GM19351 (cell line): ENCODE measurements around the gene ELOB.

Experiments used
- ATAC-seq: cut with Tn5 transposase; IDR thresholded peaks from one replicate; pipeline ENCODE4 v1.9.1; 2021; ENCODE audit warnings: mild to moderate bottlenecking, moderate library complexity; ENCODE audit not compliant: unreplicated experiment

Gene ELOB

DNA sequence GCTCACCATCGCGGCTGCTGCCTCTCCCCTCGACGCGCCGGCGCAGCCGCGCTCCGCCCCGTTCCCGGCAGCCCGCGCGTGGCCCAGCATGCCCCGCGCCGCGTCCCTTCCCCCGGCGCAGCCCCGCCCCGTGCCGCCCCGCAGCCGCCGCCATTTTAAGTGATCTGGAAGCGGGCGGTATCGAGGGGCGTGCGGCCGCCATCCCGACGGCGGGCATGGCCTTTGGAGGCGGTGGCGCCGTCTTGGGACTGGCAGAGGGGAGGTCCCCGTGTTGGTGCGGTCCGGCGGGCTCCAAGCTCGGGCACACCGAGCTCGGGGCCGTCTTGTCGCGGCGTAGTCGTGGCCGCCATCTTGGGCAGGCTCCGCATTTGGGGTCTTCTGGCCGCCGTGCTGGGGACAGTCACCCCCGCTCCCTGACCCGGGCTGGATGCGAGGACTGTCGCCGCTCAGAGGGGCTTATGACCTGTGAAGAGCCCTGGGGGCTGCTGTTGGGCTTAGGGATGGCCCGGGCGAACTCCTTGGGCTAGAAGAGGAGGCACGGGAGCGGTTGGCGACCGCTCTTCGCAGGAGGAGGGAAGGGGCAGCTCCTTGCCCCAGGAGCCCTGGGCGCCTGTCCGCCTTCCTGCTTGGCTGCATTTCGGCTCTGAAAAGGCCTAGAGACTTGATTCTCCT, at the start of gene ELOB:
TSS of gene ELOB (minus strand) at position 50 of the 672 bp plus-strand sequence. CDS start at position 9, 41 bp downstream.
- ATAC-seq = peak; percentile 75

GRCh38 chr16:2825906-2826305, 48.8 kb upstream of the ELOB start:
- no peak for ATAC-seq

DNA sequence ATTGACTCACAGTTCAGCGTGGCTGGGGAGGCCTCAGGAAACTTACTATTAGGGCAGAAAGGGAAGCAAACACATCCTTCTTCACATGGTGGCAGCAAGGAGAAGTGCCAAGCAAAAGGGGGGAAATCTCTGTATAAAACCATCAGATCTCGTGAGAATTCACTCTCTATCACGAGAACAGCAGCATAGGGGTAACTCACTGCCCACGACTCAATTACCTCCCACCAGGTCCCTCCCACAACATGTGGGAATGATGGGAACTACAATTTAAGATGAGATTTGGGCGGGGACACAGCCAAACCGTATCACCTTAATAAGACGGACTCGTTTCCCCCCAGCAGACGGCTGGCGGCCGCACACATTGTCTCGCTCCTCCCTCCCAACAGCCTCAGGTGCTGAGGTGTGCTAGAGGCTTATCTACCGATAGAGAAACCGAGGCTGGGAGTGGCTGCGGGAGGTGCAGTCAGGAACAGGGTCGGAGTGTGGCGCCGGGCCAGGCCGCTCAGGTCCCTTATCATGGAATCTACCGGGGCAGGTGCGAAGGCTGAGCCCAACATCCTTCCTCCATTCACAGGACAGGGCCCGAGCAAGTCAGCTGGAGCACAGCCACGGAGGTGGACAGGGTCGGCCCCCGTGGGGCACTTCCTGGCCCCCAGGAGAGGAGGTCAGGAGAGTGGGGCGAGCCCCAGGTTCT, 48.1 kb upstream of the ELOB start:
- no peak for ATAC-seq

DNA sequence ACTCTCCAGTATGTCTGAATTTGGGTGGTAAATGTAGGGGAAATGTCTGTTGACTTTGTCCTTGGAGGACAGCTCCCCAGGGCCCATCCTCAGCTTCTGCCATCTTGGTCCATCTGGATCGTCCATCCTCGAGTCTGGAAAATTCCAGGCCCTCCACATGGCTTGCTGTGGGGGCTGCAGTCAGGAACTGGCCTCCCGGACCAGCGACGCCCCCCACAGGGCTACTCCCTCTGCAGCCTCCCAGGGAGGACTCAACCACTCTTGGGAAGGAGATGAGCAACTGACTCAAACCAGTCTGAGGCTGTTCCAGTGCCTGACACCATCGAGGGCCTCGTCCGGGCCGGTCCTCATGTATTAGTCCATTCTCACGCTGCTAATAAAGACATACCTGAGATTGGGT, 47.5 kb upstream of the ELOB start:
- no peak for ATAC-seq

- no peak for ATAC-seq
Observed at GRCh38 chr16:2822496-2822895, 45.4 kb upstream of the ELOB start.

GRCh38 chr16:2822158-2822495, 45.0 kb upstream of the ELOB start:
- no peak for ATAC-seq

GRCh38 chr16:2821487-2822157, 44.5 kb upstream of the ELOB start:
- no peak for ATAC-seq

GRCh38 chr16:2820836-2821486, 43.9 kb upstream of the ELOB start:
- no peak for ATAC-seq

DNA sequence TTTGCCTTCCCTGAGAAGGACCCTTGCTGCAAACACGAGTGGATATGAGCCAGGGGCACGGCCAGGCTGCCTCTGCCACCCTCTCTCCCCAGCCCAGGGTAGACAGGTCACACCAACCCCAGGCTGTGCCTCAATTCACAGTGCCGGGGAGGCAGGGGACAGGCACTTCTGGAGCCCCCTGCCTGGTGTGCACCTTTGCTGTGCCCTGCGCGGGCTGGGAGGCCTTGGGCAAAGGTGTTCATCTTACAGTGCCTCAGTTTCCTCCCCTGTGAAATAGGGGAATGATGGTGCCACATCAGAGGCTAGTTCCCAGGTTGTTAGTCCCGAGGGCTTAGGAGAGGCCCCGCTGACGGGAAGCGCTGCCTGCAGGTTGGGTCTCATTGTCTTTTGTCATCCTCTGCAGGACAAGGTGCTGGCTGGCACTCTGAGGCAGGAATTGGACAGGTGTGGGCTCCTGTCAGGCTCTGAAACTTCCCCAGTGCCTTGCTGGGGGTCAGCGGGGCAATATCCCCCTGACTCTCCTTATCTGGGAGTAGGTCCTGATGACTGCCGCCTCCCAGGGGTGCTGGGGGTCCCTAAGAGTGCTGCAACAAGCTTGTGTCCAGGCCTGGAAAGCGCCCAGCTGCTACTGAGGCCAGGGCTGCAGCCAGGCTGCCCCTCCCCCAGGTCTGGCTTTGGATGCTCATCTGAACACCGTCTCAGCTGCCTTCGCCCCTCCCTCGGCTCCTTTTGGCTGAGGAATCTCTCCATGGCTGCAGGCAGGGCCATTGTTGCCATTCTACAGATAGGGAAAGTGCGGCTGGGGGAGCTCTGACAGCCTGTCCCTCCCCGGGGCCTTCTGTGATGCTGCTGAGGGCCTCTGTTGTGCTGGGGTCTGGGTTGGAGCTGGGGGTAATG, 43.1 kb upstream of the ELOB start:
- no peak for ATAC-seq

DNA sequence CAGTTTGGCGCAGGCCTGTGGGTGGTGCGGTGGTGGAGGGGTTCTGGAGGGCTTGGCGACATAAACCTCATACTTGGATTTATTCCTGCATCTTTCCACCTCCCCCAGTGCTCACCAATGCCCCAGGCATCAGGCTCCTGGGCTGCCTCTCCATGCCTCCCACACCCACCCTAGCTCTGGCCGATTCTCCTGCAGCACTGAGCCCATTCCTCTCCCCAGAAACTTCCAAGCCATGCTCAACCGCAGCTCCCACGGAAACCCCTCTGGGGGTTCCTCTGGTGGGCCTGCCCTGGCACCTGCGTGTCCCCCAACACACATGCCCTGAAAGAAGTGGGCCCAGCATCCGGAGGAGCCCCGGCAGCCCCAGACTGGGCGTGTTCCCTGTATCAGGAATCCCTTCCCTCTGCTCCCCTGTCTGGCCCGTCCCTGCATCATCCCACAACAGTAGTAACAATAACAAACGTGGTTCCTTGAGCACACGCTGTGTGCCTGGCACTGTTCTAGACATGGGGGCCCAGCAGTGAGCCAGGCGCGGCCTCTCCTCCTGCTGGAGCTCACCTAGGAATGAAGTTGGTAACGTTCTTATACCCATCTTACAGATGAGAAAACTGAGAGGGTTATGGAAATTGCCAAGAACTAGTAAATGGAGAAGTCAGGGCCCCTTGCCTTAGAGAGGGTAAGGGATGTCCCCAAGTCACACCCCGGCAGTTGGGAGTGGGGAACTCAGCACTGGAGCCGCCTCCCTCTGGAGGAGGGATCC, 42.3 kb upstream of the ELOB start:
- ATAC-seq = no peak

DNA sequence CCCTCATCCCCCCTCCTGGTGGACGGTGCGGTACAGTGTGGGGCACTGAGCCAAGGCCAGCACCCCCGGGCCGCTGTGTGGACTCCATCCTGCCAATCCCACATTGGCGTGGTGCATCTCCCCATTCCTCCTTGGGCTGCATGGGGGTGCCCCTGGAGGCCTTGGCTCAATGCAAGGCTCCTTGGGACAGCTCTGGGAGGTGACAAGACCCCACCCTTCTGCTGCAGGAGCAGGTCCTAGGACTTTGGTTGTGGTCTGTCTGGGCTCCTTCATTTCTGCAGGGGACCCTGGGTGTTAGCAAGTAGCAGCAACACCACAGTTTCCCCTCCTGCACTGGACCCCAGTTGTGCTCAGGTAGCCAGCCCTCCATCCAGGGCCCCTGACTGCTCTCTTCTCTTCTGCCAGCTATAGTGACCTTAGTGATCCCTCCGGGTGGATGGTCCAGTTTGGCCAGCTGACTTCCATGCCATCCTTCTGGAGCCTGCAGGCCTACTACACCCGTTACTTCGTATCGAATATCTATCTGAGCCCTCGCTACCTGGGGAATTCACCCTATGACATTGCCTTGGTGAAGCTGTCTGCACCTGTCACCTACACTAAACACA, 41.3 kb upstream of the ELOB start:
- no peak for ATAC-seq

DNA sequence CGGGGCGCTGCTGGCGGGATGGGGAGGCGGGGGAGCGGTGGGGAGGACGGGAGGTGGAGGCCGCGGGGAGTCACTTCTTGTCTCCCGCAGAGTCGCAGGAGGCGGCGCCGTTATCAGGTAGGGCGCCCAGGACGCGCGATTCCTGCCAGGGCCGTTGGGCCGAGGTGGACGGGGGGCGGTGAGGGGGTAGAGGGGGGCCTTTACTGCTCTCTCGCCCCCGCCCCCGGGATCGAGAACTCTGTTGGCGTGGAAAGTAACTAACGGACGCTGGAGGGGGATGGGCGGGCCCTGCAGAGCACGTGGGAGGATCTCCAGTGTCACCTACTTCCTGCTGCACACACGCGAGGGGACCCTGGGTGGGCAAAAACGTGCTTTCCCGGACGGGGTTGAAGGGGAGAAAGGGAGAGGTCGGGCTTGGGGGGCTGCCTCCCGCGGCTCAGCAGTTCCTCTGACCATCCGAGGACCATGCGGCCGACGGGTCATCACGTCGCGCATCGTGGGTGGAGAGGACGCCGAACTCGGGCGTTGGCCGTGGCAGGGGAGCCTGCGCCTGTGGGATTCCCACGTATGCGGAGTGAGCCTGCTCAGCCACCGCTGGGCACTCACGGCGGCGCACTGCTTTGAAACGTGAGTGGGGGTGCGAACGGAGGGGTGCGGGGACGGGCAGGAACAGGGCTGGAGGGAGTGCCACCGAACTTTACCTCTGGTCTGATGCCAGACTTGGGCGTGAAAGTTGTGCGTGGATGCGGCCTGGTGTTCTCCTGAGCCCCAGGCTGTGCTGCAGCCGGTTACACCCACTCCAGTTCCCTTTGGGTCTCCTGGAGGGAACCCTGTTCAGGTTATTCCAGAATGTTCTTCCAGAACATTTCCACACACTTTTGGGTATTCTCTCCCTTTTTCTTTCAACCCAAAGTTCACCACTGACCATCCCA, 40.5 kb upstream of the ELOB start:
- ATAC-seq = no peak

DNA sequence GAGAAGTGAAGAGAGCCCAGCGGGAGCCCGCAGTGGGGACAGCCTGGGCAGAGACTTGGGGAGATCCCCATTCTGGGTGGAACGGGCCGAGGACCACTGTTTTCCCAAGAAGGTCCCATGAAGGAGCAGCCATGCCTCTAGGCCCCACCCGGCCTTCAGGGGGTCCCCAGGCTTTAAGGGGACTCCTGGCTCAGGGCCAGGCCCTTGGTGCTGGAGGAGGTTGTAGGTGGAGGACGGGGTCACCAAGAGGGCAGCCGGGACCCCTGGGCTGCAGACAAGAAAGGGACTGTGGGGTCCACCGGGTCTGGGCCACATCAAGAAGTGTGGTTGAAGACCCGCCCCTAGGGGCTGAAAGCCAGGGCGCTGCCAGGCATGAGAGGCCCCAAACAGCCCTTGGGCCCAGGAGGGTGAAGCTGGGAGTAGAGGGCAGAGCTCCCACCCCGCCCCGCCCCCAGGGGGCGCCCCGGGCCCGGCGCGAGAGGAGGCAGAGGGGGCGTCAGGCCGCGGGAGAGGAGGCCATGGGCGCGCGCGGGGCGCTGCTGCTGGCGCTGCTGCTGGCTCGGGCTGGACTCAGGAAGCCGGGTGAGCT, 39.8 kb upstream of the ELOB start, which contains the start of gene PRSS21:
TSS of gene PRSS21 (plus strand) at position 487 of the 589 bp plus-strand sequence. CDS start at position 519, 32 bp downstream.
- ATAC-seq = no peak

GRCh38 chr16:2815299-2815771, 38.3 kb upstream of the ELOB start:
- no peak for ATAC-seq

- ATAC-seq = no peak
Observed at GRCh38 chr16:2814551-2815298, 37.6 kb upstream of the ELOB start.

GRCh38 chr16:2813771-2814221, 36.7 kb upstream of the ELOB start:
- ATAC-seq = no peak
